ENCODE measurements around the gene ATP2B2.

Gene ATP2B2

GRCh38 chr3:10423171-10423882 lies 82.1 kb downstream of the ATP2B2 start:
- no peak for DNase-seq

DNA sequence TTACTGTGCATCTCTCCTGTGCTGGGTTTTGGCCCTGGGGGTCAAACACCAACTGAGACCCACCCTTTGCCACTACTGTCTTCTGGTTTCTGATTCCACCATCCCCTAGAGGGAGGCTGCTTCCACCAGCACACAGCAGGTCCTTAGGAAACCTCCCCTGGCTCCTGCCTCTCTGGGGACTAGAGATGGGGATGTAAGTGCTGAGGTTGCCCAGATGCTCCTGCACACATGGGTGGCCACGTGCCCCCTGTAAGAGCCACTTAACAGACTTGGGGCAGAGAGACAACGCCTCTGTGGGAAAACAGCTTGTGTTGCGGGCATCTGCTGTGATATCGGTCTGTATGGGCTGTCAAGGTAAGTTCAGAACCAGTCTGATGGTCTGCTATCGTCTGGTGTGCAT lies 83.4 kb downstream of the ATP2B2 start:
- no peak for DNase-seq

GRCh38 chr3:10420745-10421475 lies 84.5 kb downstream of the ATP2B2 start:
- DNase-seq, result no peak

DNA sequence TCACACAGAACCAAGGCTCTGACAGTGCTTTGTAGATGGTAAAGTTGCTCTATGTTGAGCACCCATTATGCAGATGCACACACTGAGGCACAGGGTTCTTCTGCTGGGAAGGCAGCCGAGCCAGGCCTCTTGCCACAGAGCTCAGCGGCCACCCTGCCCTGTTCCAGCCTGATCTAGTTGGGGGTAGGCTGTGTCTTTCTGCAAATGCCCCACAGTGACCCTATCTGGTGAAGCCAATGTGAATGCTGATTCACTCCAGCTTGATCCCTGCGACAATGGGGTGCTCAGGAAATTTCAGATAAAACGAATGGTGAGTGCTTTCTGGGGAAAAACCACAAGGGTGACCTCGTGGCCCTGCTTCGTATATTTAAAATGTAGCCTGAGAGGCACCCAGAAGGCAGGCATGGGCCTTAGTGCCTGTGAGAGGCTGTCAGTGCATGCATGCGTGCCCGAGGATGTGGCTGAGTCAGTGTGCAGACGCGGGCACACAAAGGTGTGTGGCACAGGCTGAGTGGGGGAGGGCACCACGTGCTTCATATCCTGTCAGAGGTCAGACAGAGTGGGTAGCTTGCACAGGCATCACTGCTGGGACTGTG lies 85.7 kb downstream of the ATP2B2 start:
- no peak for DNase-seq

DNA sequence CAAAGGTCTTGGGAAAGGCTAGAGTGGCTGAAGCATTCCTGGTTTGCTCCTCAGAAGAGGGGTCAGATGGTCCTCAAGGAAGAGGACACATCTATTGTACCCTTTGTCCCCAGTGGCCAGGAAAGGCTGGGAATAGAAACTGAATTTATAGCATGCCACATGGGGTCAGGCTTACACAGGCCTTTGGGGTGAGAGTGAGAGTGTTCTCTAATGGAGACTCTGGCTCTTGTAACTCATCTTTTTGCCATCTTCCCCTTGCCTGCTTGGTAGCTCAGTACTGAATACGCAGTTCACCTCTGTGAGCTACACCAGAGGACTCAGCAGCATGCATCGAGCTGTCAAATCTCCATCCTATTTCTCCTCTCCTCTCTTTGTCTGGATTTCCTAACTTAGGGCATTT lies 87.5 kb downstream of the ATP2B2 start:
- DNase-seq, result no peak

- no peak for DNase-seq
These were observed 88.6 kb downstream of the ATP2B2 start for GRCh38 chr3:10416730-10417300.

DNA sequence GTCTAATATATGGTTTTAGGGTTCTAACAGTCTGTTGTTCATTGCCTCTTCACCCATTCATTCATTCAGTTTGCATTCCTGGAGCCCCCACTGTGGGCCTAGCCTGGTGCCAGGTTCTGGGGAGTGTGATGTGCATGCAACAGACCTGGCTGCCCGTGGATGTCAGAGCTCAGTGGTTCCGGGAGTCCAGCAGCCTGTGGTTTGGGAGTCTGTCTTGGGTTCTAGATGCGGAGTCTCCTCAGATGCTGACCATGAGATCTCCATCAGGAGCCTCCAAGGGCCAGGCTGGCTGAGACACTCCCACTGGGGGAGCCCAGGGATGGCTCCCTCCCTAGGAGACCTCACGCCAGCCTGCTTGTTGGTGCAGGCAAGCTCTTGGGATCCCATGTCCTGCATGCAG lies 92.3 kb downstream of the ATP2B2 start:
- DNase-seq, result no peak

- no peak for DNase-seq
These were observed 93.6 kb downstream of the ATP2B2 start for GRCh38 chr3:10411598-10412332.

GRCh38 chr3:10410383-10411002 lies 94.9 kb downstream of the ATP2B2 start:
- DNase-seq, result no peak

DNA sequence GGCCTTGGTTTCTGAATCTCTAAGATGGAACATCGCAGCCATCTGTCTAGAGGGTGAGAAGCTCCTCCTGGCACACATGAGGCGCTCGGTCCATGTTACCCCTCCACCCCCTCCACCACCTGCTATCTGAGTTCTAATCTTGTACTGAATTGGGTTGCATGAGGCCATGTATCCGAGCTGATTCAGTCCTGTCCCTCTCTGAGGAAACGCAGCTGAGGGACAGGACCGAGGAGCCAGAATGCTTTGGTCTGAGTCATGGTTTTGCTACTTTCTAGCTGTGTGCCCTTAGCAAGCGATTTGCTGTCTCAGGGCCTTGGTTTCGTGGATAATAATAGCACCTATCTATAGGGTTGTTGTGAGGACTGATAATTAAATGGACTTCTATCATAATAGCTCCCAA lies 96.7 kb downstream of the ATP2B2 start:
- DNase-seq, result no peak

- DNase-seq, result no peak
These were observed 98.0 kb downstream of the ATP2B2 start for GRCh38 chr3:10407361-10407760.

GRCh38 chr3:10406414-10406813 lies 99.0 kb downstream of the ATP2B2 start:
- no peak for DNase-seq

GRCh38 chr3:10405816-10406215 lies 99.6 kb downstream of the ATP2B2 start:
- DNase-seq, result no peak

DNA sequence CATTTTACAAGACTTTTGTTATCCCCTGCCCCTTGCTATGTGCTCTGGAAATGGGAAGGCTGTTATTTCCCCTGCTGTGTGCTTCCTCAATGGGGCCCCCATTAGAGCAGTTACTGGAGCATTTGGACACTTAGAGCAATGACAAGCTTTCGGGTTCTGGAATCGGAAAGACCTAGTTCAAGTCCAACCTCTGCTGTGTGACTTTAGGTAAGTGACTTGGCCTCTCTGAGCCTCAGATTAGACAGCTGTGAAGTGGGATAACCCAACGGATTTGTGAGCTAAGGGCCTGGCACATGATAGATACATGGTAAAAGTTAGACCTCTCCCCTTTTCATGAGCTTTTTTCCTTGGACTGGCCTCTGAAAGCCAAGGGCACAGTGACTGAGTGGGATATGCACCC lies 100.5 kb downstream of the ATP2B2 start:
- no peak for DNase-seq

DNA sequence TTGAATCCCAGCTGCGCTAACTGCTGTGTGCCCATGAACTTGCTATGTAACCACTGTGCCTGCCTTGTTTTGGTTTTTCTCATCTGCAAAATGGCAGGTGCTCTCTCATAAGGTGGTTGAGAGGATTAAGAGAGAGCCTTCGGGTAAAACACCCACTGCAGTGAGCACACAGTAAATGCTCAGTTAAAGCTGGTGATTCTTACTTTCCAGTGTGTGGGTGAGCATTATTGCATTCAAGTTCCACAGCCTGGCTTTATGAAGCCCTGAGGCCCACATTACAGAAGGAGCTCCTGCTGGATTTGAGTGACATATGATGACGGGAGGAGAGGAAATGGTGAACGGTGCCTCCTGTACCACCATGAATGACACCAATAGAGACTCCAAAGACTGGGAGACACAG lies 101.0 kb downstream of the ATP2B2 start:
- no peak for DNase-seq

DNA sequence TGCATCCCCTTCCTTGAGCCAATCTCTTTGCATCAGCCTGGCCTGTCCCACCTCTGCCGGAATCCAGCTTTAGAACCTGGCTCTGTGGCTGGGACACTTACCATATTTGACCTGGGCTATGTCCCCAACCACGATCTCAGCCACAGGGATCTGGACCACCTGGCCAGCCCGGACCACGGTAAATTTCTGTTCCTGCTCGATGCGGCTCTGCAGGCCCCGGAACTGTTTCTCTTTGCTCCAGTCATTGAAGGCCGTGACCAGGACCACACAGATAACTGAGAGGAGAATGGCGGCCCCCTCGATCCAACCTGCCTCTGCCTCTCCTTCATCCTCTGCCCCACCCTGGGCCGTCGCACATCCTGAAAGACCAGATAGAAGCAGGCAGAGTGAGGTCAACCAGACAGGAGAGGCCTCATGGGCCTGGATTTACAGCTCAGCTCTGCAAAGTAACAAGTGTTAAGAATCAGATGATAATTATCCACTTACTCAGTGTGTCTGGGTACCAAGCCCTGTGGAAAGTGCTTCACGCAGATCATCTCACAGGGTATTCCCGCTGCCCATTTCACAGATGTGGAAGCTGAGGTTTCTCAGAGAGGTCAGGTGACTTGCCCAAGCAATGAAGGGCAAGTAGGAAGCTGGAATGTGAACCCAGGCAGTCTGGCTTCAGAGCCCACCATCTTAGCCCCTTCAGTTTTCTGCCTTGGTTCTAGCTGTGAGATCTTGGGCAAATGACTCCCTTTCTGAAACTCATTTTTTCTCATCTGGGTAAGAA lies 103.2 kb downstream of the ATP2B2 start:
- DNase-seq, result no peak

DNA sequence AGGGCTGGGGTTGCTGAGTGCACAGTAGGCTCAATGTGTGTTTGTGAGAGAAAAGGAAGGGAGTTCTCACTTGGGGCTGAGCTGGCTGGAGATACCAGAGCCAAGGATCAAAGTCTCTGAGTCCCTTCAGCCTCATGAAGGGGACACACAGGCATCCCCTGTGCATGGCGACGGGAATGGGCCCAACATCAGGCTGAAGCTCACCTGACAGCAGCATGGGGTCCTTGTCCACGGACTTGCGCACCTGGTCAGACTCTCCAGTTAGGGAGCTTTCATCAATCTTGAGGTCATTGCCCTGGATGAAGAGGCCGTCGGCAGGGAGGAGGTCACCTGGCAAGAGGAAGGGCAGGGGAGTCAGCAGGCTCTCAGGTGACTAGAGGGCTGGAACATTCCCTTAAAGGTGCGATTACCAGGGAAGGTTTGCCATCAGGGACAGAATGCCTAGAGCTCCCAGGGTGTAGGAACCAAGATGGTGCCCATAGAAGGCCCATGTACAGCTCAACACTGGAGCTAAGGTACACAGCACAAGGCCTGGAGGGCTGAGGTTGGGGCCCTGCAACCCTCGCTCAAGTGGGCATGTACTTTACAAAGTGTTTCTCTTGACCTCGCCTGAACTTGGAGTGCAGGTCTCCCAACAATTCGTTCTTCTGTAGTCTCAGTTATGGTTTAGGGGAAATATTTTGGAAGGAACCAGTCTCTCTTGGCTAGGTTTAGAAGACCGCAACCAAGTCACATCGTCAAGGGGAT lies 104.5 kb downstream of the ATP2B2 start:
- no peak for DNase-seq

- no peak for DNase-seq
These were observed 105.2 kb downstream of the ATP2B2 start for GRCh38 chr3:10400050-10400748.

GRCh38 chr3:10399634-10400033 lies 105.8 kb downstream of the ATP2B2 start:
- no peak for DNase-seq

DNA sequence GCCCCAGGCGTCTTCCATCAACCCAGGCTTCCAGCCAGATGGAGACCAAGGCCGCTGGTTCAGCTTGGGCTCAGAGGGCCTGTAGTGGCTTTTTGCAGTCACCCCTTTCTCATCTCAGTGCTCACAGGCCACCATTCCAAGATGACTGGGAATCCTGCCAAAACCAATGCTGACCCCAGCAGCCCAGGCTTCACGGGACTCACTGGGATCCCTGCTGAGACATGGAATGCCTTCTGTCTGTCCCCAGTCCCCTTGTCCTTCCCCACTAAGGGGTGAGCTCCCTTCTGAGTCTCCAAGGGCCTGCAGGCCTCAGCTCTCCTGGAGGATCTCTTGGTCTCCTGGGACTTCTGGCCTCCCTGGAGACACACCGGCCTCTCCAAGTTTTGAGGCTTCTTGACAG lies 107.0 kb downstream of the ATP2B2 start:
- no peak for DNase-seq

GRCh38 chr3:10397879-10398278 lies 107.5 kb downstream of the ATP2B2 start:
- DNase-seq, result no peak
